ENCODE data around the gene DHH.

DNA sequence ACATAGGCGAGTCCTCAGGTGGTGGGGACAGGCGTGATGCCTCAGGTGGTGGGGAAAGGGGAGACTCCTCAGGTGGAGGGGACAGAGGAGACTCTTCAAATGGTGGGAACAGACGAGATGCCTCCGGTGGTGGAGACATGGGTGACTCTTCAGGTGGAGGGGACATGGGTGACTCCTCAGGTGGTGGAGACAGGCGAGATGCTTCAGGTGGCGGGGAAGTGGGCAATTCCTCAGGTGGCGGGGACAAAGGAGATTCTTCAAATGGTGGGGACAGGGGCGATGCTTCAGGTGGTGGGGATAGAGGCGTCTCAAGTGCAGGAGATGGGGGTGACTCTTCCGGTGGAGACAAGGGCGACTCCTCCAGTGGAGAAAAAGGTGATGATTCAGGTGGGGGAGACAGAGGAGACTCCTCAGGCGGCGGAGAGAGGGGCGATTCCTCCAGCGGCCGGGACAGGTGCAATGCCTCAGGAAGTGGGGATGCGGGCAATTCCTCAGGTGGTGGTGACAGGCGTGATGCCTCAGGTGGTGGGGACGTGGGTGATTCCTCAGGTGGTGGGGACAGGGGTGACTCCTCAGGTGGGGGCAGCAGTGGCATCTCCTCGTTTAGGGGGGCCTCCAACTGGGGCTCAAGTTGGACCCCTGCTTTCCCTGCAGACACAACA is 42.7 kb downstream of the DHH start:
- TF ChIP-seq POLR2A (IDR thresholded peaks at IDR 0.05; ENCODE audit: low read depth, low read length) (no peak), POLR2AphosphoS5 (IDR thresholded peaks at IDR 0.05; ENCODE audit: low read depth, low read length) (no peak), SPI1 (IDR thresholded peaks at IDR 0.05; ENCODE audit: low read depth, low read length) (no peak), POU2F2 (IDR thresholded peaks at IDR 0.05; ENCODE audit: low read depth, low read length) (no peak), TAF1 (IDR thresholded peaks at IDR 0.05; ENCODE audit: low read depth, low read length) (no peak), PAX5 (IDR thresholded peaks at IDR 0.05; ENCODE audit: insufficient read depth, low read length, severe bottlenecking) (no peak)
